A549 (cell line): ENCODE data around the gene GMPR2. TPM values are rescaled to one million over a fixed set of nuclear protein-coding genes. Genes with fewer than 3 reads are reported as not detected.

Experiments
- ATAC-seq, 2 experiments: fragments of 200-7000 bp in 1 of 2; fragments of >200 bp in 1 of 2; cut with Nextera tagmentation in 1 of 2; cut with Tn5 transposase in 1 of 2; 3 replicates each; pipeline versions ENCODE4 v1.8.0 to v1.9.1; 2018 to 2020; ENCODE audit warnings: mild to moderate bottlenecking in 1 of 2, moderate library complexity in 1 of 2
- CTCF ChIA-PET: fragments of 300-600 bp; sonication (Branson Sonifier 250); formaldehyde crosslinking; extraction: SDS; loops from one replicate; lab custom pipeline; 2021; ENCODE audit warnings: antibody characterized with exemption, inconsistent platforms; lab: Yijun Ruan, JAX
- POLR2A ChIA-PET: fragments of 350-600 bp; formaldehyde crosslinking; extraction: SDS; loops from one replicate; lab custom pipeline; 2021; ENCODE audit warnings: antibody characterized with exemption, inconsistent platforms; lab: Yijun Ruan, JAX
- DNase-seq, 2 experiments: peaks; one replicate each; pipeline versions ENCODE4 v3.0.0 to v3.0.0-alpha.2; 2011 to 2016; ENCODE audit warnings: low read depth in 1 of 2, low spot score in 1 of 2
- FAIRE-seq: peaks from 2 replicates; lab custom pipeline; 2011; peaks lifted over from hg19 to GRCh38; lab: Jason Lieb, UNC
- H3K27ac ChIP-seq, 2 experiments: fragments of >200 bp; sonication (Bioruptor Twin); formaldehyde crosslinking; 3 replicates each; pipeline ENCODE4 v1.5.1; 2016 to 2017
- H3K4me1 ChIP-seq: fragments of >200 bp; sonication (Bioruptor Twin); formaldehyde crosslinking; 3 replicates; pipeline ENCODE4 v1.6.1; 2016
- H3K4me2 ChIP-seq: fragments of >200 bp; sonication (Bioruptor Twin); formaldehyde crosslinking; 3 replicates; pipeline ENCODE4 v1.6.1; 2016
- H3K4me3 ChIP-seq: fragments of >200 bp; sonication (Bioruptor Twin); formaldehyde crosslinking; 3 replicates; pipeline ENCODE4 v1.5.1; 2016
- H3K9me3 ChIP-seq: fragments of >200 bp; sonication (Bioruptor Twin); formaldehyde crosslinking; 3 replicates; pipeline ENCODE4 v1.6.1; 2016
- BHLHE40 ChIP-seq: IDR thresholded peaks from 2 replicates; pipeline ENCODE4 v1.6.1; 2012; ENCODE audit warnings: low read depth, low read length, inconsistent platforms
- CBX8 ChIP-seq: fragments of 200-600 bp; sonication (generic); IDR thresholded peaks from 2 replicates; pipeline ENCODE4 v1.6.1; 2016
- CTCF ChIP-seq: fragments of >200 bp; sonication (Bioruptor Twin); formaldehyde crosslinking; IDR thresholded peaks from 3 replicates; pipeline ENCODE4 v1.5.1; 2016
- HDAC2 ChIP-seq: fragments of 200-600 bp; sonication (generic); IDR thresholded peaks from 2 replicates; pipeline ENCODE4 v1.6.1; 2016
- MAX ChIP-seq: IDR thresholded peaks from 2 replicates; pipeline ENCODE4 v1.6.1; 2012
- MAZ ChIP-seq: fragments of 150-350 bp; IDR thresholded peaks from 2 replicates; pipeline ENCODE4 v1.6.1; 2014; ENCODE audit warnings: antibody characterized with exemption, low read depth, low read length, borderline replicate concordance
- NR3C1 ChIP-seq: fragments of >200 bp; sonication (Bioruptor Twin); formaldehyde crosslinking; IDR thresholded peaks from 3 replicates; pipeline ENCODE4 v1.6.1; 2017
- POLR2A ChIP-seq: IDR thresholded peaks from 2 replicates; pipeline ENCODE4 v1.6.1; 2012; ENCODE audit warnings: mild to moderate bottlenecking, low read length
- RNF2 ChIP-seq: fragments of 200-600 bp; sonication (generic); IDR thresholded peaks from 2 replicates; pipeline ENCODE4 v1.6.1; 2016; ENCODE audit warnings: low read depth, mild to moderate bottlenecking, antibody characterized with exemption, moderate library complexity, borderline replicate concordance
- ZFP36 ChIP-seq: fragments of 450-650 bp; IDR thresholded peaks from 2 replicates; pipeline ENCODE4 v1.6.1; 2014; ENCODE audit warnings: borderline replicate concordance; ENCODE audit not compliant: partially characterized antibody
- WGBS: methylation state at CpG from one replicate; pipeline ENCODE4 v1.1.6; 2017; ENCODE audit errors: missing lambda C conversion rate; 5-methylcytosine and 5-hydroxymethylcytosine counted together
- polyA plus RNA-seq, 4 experiments: library from polyadenylated mRNA; depleted of rRNA in 3 of 4; stranded (reverse); fragments of >200 nt; fragmentation: RNase III in 1 of 4; extraction: RNeasy Plus Mini Kit Qiagen cat#74134 plus additional on column Dnase treatment in 1 of 4; gene quantifications; 2 replicates in 3 of 4; 3 replicates in 1 of 4; pipeline ENCODE4 v1.2.3, GENCODE V29; 2011 to 2017
- TF ChIP-seq, protein P1 (sequence below): fragments of 250-450 bp; sonication (Bioruptor Pico); IDR thresholded peaks from 2 replicates; pipeline ENCODE4 v1.5.0; 2021; ENCODE audit warnings: mild to moderate bottlenecking, moderate library complexity, borderline replicate concordance

Gene GMPR2
- polyA plus RNA-seq, 2 of the 4 experiments (the other 2 are of a cell fraction), result 70.0 to 91.7 TPM

- TF ChIP-seq CTCF (no peak), HDAC2 (no peak), MAX (no peak)
- Histone ChIP-seq H3K4me2 (no peak within 1 kb of the TSS), H3K4me1 (peaks cover 8% of the 10 kb centered on the region), H3K4me3 (no peak within 1 kb of the TSS), H3K9me3 (no peaks in the 10 kb centered on the region), H3K27ac (no peak within 1 kb of the TSS)
- FAIRE-seq (no peak), DNase-seq (no peak), ATAC-seq (peak in 1 of 2 experiments; percentile 32; a peak in 1 of 6 replicates)
- CTCF ChIA-PET, result interaction anchor here (0.8 to 34.0 kb wide), 7 partner anchors 8 to 40 kb away, joined by 3 to 469 read pairs (median 4); partner anchors contain the start of genes CIDEB, DHRS1, LTB4R and LTB4R2
- POLR2A ChIA-PET, result no interaction called here
- WGBS, result 82% methylated on average over 13 of the region's 14 CpGs
Observed at GRCh38 chr14:24262821-24263733, 30.3 kb downstream of the GMPR2 start, which contains the start of gene TGM1. TSS of gene TGM1 (minus strand) at chr14:24263177. CDS start at chr14:24262352, 825 bp downstream.

GRCh38 chr14:24263848-24264247, 31.1 kb downstream of the GMPR2 start:
- POLR2A ChIA-PET, result no interaction called here
- DNase-seq (no peak), ATAC-seq (no peak), FAIRE-seq (no peak)
- Histone ChIP-seq H3K4me3 (no peak overlapping the region), H3K9me3 (no peaks in the 10 kb centered on the region), H3K27ac (no peak overlapping the region), H3K4me1 (peaks cover 8% of the 10 kb centered on the region), H3K4me2 (no peak overlapping the region)
- CTCF ChIA-PET, result interaction anchor here (0.8 to 34.0 kb wide), 3 partner anchors 21 to 39 kb away, joined by 3 to 469 read pairs (median 24); partner anchors contain the start of genes CIDEB, DHRS1, LTB4R and LTB4R2
- 79% methylated on average over 6 of the region's 6 CpGs for WGBS
- no peak for TF ChIP-seq ZFP36
- no peak for TF ChIP-seq CBX8
- TF ChIP-seq CTCF, result no peak
- no peak for TF ChIP-seq BHLHE40
- TF ChIP-seq, protein P1, sequence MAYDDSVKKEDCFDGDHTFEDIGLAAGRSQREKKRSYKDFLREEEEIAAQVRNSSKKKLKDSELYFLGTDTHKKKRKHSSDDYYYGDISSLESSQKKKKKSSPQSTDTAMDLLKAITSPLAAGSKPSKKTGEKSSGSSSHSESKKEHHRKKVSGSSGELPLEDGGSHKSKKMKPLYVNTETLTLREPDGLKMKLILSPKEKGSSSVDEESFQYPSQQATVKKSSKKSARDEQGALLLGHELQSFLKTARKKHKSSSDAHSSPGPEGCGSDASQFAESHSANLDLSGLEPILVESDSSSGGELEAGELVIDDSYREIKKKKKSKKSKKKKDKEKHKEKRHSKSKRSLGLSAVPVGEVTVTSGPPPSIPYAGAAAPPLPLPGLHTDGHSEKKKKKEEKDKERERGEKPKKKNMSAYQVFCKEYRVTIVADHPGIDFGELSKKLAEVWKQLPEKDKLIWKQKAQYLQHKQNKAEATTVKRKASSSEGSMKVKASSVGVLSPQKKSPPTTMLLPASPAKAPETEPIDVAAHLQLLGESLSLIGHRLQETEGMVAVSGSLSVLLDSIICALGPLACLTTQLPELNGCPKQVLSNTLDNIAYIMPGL (CRISPR knock-in tag), result no peak
- no peak for TF ChIP-seq POLR2A
- TF ChIP-seq RNF2, result no peak
- no peak for TF ChIP-seq MAZ

DNA sequence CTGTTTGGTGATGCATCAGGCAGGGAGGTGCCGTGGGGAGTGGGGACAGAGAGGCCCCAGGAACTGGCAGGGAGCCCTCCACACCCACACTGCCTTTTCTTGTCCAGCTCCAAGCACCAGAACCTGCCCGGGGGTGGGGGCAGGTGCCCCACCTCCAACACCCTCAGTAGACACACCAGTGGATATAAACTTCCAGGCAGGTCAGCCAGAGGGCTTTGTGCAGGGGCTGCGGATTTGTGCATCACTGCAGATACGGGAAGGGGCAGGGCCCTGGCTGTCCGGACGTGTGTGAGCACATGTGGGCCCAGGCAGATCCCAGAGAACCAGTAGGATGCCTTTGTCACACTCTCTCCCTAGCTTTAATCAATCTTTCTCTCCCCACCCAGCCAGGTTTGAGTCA, 31.6 kb downstream of the GMPR2 start:
- H3K9me3 ChIP-seq, result no peaks in the 10 kb centered on the region
- no peak for ATAC-seq
- POLR2A ChIA-PET, result no interaction called here
- peaks cover 5% of the 10 kb centered on the region for H3K4me1 ChIP-seq
- TF ChIP-seq NR3C1, result no peak
- 82% methylated on average over 6 of the region's 6 CpGs for WGBS
- no peak for DNase-seq
- no peak overlapping the region for H3K4me3 ChIP-seq
- H3K4me2 ChIP-seq, result no peak overlapping the region
- no peak overlapping the region for H3K27ac ChIP-seq
- CTCF ChIA-PET, result interaction anchor here (1.6 to 34.0 kb wide), 3 partner anchors 21 to 173 kb away, joined by 5 to 469 read pairs (median 24); partner anchors contain the start of genes CIDEB, DHRS1, LTB4R and LTB4R2
- no peak for FAIRE-seq
